Activated naive CD8-positive, alpha-beta T cell treated with anti-CD3 and anti-CD28 coated beads for 36 hours (primary cell): ENCODE measurements around the gene EFCAB7. TPM values are rescaled to one million over a fixed set of nuclear protein-coding genes. Genes with fewer than 3 reads are reported as not detected.
A peak's percentile ranks its signal among the peaks of the same experiment; 100 is the strongest.
"Not testable (repeated sequence)": the region's sequence is repeated elsewhere in the genome, so short reads cannot be mapped to it uniquely, and the experiment has no call there.

Experiments used
- DNase-seq: peaks from one replicate; pipeline ENCODE4 v3.0.0; 2021
- H3K27ac Mint-ChIP-seq: one replicate; pipeline ENCODE4 v1.8.0; 2022; ENCODE audit warnings: mild to moderate bottlenecking, moderate library complexity, mixed read lengths
- H3K27me3 Mint-ChIP-seq: one replicate; pipeline ENCODE4 v1.8.0; 2022; ENCODE audit warnings: mild to moderate bottlenecking, mixed read lengths
- H3K36me3 Mint-ChIP-seq: one replicate; pipeline ENCODE4 v1.8.0; 2021; ENCODE audit warnings: mild to moderate bottlenecking, mixed read lengths
- H3K4me1 Mint-ChIP-seq: one replicate; pipeline ENCODE4 v1.8.0; 2021; ENCODE audit warnings: mixed read lengths
- H3K4me3 Mint-ChIP-seq: one replicate; pipeline ENCODE4 v1.8.0; 2022; ENCODE audit warnings: mild to moderate bottlenecking, moderate library complexity, mixed read lengths
- H3K9me3 Mint-ChIP-seq: one replicate; pipeline ENCODE4 v1.8.0; 2022; ENCODE audit warnings: mixed read lengths
- total RNA-seq, 2 experiments: library from RNA; stranded (reverse); gene quantifications; one replicate each; pipeline ENCODE4 v1.2.3, GENCODE V29; 2021

The EFCAB7 gene
- total RNA-seq, 2 experiments from 2014 or later, result 5.9 to 6.9 TPM

DNA sequence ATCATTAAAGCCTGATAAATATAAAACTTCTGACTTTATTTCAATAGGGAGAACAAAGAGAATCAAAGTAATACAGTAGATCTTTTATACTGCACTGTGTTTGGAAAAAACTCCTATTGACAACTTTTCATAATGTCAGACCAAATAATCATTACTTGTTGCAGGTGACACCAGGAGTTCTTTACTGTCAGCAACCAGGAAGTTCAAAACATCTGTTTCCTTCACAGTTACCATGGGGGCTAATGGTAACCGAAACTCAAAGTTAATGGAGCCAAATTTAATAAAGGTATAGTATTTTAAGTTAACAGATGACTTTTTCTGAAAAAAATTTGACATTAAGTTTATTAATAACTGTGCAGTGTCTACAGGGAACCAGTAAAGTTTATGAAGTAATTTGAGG lies 10.6 kb downstream of the EFCAB7 start:
- Mint-ChIP-seq H3K36me3 (no peaks in the 10 kb centered on the region), H3K27me3 (no peaks in the 10 kb centered on the region)

DNA sequence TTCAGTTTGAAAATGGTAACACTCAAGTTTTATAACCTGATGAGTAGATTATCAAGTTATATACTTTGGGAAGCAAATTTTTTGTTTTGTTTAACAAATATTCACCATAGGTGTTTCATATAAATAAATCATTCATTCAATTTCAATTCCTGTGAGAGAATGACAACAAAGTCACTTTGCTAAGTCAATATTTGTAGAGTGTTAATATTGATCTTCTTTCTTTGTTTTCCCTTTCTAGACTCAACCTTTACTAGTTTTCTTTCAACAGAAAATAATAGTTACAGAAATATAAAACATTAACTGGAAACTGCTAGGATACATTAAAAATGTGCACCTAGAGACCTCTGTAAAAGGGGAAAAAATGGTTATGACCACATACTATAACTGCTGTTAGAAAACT lies 11.1 kb downstream of the EFCAB7 start:
- Mint-ChIP-seq H3K9me3 (no peaks in the 10 kb centered on the region), H3K4me1 (no peaks in the 10 kb centered on the region), H3K36me3 (no peaks in the 10 kb centered on the region), H3K4me3 (no peak overlapping the region), H3K27me3 (no peaks in the 10 kb centered on the region), H3K27ac (no peak overlapping the region)
- DNase-seq, result no peak

More for the DNA sequence above, 10.6 kb downstream of the EFCAB7 start:
- no peaks in the 10 kb centered on the region for H3K9me3 Mint-ChIP-seq
- no peaks in the 10 kb centered on the region for H3K4me1 Mint-ChIP-seq
- no peak overlapping the region for H3K27ac Mint-ChIP-seq
- no peak overlapping the region for H3K4me3 Mint-ChIP-seq
- DNase-seq, result no peak

GRCh38 chr1:63537006-63537405 lies 13.7 kb downstream of the EFCAB7 start:
- Mint-ChIP-seq H3K36me3 (no peaks in the 10 kb centered on the region), H3K9me3 (no peaks in the 10 kb centered on the region), H3K27ac (no peak overlapping the region), H3K4me3 (no peak overlapping the region), H3K4me1 (no peaks in the 10 kb centered on the region), H3K27me3 (no peaks in the 10 kb centered on the region)
- no peak for DNase-seq

DNA sequence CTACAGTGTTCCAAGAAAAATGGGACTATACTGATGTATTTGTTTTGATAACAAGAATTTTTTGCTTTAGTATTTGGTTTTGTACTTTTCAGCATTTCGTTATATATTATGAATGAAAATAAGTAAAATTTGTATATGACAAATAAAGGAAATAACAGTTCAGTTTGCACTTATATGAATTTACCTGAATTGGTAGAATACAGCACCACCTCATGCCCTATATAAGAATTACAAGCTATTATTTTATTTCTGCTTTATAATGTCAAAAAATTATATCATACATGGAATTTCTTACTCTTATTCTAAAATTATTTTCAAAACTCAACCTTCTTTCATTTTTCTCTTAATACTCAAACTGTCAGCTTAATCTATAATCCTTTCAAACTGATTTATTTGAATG lies 14.6 kb downstream of the EFCAB7 start:
- H3K9me3 Mint-ChIP-seq, result no peaks in the 10 kb centered on the region
- H3K27me3 Mint-ChIP-seq, result no peaks in the 10 kb centered on the region
- H3K4me1 Mint-ChIP-seq, result no peaks in the 10 kb centered on the region
- H3K4me3 Mint-ChIP-seq, result no peak overlapping the region
- H3K27ac Mint-ChIP-seq, result no peak overlapping the region
- no peaks in the 10 kb centered on the region for H3K36me3 Mint-ChIP-seq
- DNase-seq, result no peak

GRCh38 chr1:63545780-63546179 lies 22.5 kb downstream of the EFCAB7 start:
- peaks cover 6% of the 10 kb centered on the region for H3K36me3 Mint-ChIP-seq
- H3K27me3 Mint-ChIP-seq, result no peaks in the 10 kb centered on the region
- no peaks in the 10 kb centered on the region for H3K4me1 Mint-ChIP-seq
- no peaks in the 10 kb centered on the region for H3K9me3 Mint-ChIP-seq
- no peak overlapping the region for H3K27ac Mint-ChIP-seq
- no peak for DNase-seq
- no peak overlapping the region for H3K4me3 Mint-ChIP-seq

DNA sequence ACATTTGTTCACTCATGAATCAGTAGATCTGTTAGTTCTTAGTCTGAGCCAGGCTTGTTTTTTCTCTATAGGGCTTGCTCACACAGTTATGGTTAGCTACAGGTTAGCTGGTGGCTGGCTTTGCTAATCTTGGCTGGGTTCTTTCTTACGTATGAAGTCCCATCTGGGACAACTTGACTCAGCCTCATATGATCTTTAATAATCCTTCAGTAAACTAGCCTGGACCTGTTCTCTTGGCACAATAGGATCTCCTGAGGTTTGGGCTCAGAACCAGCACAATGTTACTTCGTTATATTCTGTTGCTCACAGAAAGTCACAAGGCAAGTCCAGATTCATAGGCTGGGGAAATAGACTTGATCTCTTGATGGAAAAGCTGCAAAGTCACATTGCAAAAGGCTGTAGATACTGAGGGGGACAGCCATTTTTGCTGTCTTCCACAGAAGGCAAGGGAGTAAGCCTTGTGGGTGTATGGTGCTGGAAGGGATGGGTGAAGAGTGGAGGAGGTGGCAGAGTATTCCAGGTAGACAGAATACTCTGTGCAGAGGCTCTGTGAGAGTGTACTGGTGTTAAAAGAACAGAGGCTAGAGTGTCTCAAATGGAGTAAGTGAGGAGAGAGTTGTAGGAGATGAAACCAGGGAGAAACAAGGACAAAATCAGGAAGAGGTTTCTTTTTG lies 24.4 kb downstream of the EFCAB7 start:
- DNase-seq, result no peak
- Mint-ChIP-seq H3K9me3 (no peaks in the 10 kb centered on the region), H3K36me3 (peaks cover 6% of the 10 kb centered on the region), H3K4me3 (no peak overlapping the region), H3K27me3 (no peaks in the 10 kb centered on the region), H3K4me1 (no peaks in the 10 kb centered on the region), H3K27ac (no peak overlapping the region)

DNA sequence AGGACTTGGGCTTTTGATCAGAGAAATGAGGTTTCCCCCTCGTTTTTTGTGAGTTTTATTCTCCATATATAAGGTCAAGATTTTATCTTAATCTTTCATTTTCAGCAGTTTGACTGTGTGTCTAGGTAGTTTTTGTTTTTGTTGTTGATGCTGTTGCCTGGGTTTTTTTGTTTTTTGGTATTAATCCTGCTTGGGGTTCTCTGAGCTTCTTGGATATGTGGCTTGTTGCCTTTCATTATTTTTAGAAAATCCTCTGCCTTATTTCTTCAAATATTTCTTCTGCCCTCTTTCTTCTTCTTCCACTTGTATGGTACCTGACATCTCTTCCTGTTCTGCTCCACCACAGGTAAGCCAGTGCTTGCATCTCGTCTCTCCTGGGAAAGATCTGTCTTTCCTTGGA lies 25.0 kb downstream of the EFCAB7 start:
- H3K27me3 Mint-ChIP-seq, result no peaks in the 10 kb centered on the region
- no peak overlapping the region for H3K4me3 Mint-ChIP-seq
- no peaks in the 10 kb centered on the region for H3K9me3 Mint-ChIP-seq
- H3K27ac Mint-ChIP-seq, result no peak overlapping the region
- no peak for DNase-seq
- H3K4me1 Mint-ChIP-seq, result no peaks in the 10 kb centered on the region
- H3K36me3 Mint-ChIP-seq, result peaks cover 6% of the 10 kb centered on the region

- Mint-ChIP-seq H3K4me3 (no peak overlapping the region), H3K36me3 (peaks cover 6% of the 10 kb centered on the region), H3K9me3 (no peaks in the 10 kb centered on the region), H3K27me3 (no peaks in the 10 kb centered on the region), H3K4me1 (no peaks in the 10 kb centered on the region), H3K27ac (no peak overlapping the region)
- no peak for DNase-seq
Measured at GRCh38 chr1:63548877-63549276, 25.6 kb downstream of the EFCAB7 start.

GRCh38 chr1:63555480-63555879 lies 32.2 kb downstream of the EFCAB7 start:
- H3K27ac Mint-ChIP-seq, result no peak overlapping the region
- H3K9me3 Mint-ChIP-seq, result no peaks in the 10 kb centered on the region
- H3K27me3 Mint-ChIP-seq, result no peaks in the 10 kb centered on the region
- no peak overlapping the region for H3K4me3 Mint-ChIP-seq
- H3K36me3 Mint-ChIP-seq, result peaks cover 10% of the 10 kb centered on the region
- no peak for DNase-seq
- H3K4me1 Mint-ChIP-seq, result no peaks in the 10 kb centered on the region

- Mint-ChIP-seq H3K4me3 (no peak overlapping the region), H3K27ac (no peak overlapping the region), H3K36me3 (peaks cover 8% of the 10 kb centered on the region), H3K9me3 (no peaks in the 10 kb centered on the region), H3K27me3 (no peaks in the 10 kb centered on the region), H3K4me1 (no peaks in the 10 kb centered on the region)
- DNase-seq, result peak; percentile 8
Measured at GRCh38 chr1:63557365-63557987, 34.2 kb downstream of the EFCAB7 start.

DNA sequence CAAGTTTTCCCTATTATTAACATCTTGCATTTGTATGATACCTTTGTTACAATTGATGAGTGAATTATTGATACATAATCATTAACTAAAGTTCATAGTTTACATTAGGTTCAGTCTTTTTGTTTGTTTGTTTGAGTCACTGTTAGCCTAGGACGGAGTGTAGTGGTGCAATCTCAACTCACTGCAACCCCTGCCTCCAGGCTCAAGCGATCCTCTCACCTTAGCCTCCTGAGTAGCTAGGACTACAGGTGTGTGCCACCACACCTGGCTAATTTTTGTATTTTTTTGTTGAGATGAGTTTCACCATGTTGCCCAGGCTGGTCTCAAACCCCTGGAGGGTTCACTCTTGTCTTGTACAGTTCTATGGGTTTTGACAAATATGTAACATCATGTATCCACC lies 36.0 kb downstream of the EFCAB7 start:
- Mint-ChIP-seq H3K27me3 (no peaks in the 10 kb centered on the region), H3K27ac (no peak overlapping the region), H3K4me1 (peaks cover 3% of the 10 kb centered on the region), H3K36me3 (peaks cover 10% of the 10 kb centered on the region), H3K9me3 (no peaks in the 10 kb centered on the region), H3K4me3 (no peak overlapping the region)
- no peak for DNase-seq

DNA sequence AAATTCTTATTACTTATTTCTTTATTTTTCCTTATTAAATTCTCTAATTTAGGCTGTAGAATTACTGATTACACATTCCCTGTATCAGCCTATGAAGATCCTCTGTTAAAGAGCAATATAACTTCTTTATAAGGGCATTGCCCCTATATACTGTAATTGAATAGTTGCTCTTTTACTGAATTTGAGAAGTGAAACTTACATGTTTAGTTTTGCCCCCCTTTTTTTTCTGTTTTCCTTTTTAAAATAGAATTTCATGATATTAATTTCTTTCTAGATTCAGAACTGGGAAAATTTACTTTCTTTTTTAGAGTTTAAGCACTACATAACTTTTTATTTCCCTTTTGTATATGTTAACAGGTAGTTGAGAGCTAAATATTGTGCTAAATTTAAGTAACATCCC lies 40.4 kb downstream of the EFCAB7 start:
- no peak overlapping the region for H3K4me3 Mint-ChIP-seq
- no peaks in the 10 kb centered on the region for H3K27me3 Mint-ChIP-seq
- peaks cover 12% of the 10 kb centered on the region for H3K36me3 Mint-ChIP-seq
- no peaks in the 10 kb centered on the region for H3K9me3 Mint-ChIP-seq
- DNase-seq, result no peak
- H3K27ac Mint-ChIP-seq, result no peak overlapping the region
- H3K4me1 Mint-ChIP-seq, result peaks cover 3% of the 10 kb centered on the region

- no peak overlapping the region for H3K27ac Mint-ChIP-seq
- H3K36me3 Mint-ChIP-seq, result peaks cover 6% of the 10 kb centered on the region
- H3K9me3 Mint-ChIP-seq, result no peaks in the 10 kb centered on the region
- H3K4me1 Mint-ChIP-seq, result no peaks in the 10 kb centered on the region
- no peak overlapping the region for H3K4me3 Mint-ChIP-seq
- no peak for DNase-seq
- no peaks in the 10 kb centered on the region for H3K27me3 Mint-ChIP-seq
Measured at GRCh38 chr1:63569068-63569467, 45.7 kb downstream of the EFCAB7 start.

DNA sequence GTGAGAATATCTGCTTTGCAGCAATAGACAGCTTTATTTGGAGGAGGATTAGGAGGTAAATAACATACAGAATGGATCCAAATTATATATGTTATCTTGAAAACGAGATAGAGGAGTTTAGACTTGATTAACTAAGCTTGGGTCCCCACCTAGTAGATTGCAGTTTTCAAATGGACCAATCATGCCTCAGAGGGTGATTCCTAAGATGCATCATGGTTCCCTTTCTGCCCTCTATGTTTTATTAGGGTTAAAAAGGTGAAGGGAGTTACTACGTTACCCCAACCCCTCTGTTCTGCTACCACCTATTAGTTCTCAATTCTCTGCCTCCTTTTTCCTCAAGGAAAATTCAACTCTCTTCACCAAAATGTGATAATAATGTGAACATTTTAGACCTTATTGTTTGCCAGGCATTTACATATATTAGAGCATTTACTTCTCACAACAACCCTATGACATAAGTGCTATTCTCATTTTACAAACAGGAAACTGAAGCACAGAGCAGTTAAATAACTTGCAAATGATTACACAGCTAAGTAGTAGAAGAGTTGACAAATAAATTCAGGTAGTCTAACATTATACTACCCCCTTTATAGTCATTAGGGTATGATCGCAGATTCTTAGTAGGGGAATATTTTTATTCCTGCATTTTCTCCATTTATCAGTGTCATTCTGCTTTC lies 46.5 kb downstream of the EFCAB7 start:
- H3K36me3 Mint-ChIP-seq, result peaks cover 2% of the 10 kb centered on the region
- no peak overlapping the region for H3K27ac Mint-ChIP-seq
- DNase-seq, result no peak
- H3K27me3 Mint-ChIP-seq, result no peaks in the 10 kb centered on the region
- H3K9me3 Mint-ChIP-seq, result no peaks in the 10 kb centered on the region
- no peak overlapping the region for H3K4me3 Mint-ChIP-seq
- no peaks in the 10 kb centered on the region for H3K4me1 Mint-ChIP-seq

DNA sequence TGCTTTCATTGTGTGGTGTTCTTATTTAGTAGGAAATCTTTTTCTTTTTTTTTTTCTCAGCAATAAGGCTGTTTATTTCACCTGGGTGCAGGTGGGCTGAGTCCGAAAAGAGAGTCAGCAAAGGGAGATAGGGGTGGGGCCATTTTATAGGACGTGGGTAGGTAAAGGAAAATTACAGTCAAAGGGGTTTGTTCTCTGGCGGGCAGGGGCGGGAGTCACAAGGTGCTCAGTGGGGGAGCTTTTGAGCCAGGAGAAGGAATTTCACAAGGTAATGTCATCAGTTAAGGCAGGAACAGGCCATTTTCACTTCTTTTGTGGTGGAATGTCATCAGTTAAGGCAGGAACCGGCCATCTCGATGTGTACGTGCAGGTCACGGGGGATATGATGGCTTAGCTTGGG lies 49.4 kb downstream of the EFCAB7 start:
- H3K9me3 Mint-ChIP-seq, H3K4me1 Mint-ChIP-seq: not testable (repeated sequence)

More for the DNA sequence above, 49.4 kb downstream of the EFCAB7 start:
- DNase-seq, H3K27me3 Mint-ChIP-seq, H3K27ac Mint-ChIP-seq, H3K36me3 Mint-ChIP-seq, H3K4me3 Mint-ChIP-seq: not testable (repeated sequence)
